ENCODE data around the gene MRPS35.

GRCh38 chr12:27790179-27790578 is 79.5 kb downstream of the MRPS35 start:
- TF ChIP-seq CTCF (IDR thresholded peaks at IDR 0.05) (no peak), POLR2A (IDR thresholded peaks at IDR 0.05; ENCODE audit: low read depth) (no peak), POLR2AphosphoS5 (IDR thresholded peaks at IDR 0.05) (no peak)
